Nucleus accumbens (tissue), 56 donors: Measurements from ENCODE around the gene DNAH8.

Experiments used
- DNase-seq, 56 donors: peaks; one replicate each; lab custom pipeline; 2025; lab: John Stamatoyannopoulos, UW

DNAH8 gene

DNA sequence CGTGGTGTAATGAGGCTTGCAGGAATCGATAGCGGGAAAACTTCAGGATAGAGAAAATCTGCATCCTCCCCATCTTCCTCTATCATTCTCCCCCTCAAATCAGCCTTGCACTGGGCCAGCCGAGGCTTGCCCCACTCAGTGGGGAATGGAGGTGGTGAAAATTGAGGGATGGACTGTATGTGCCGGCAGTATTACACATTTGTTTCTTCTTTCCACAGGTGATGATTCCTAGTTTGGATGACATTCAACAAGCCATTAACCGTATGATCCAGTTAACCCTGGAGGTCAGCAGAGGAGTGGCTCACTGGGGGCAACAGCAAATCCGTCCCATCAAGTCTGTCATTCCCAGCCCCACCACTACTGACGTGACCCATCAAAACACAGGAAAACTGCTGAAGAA, 100.1 kb downstream of the DNAH8 start:
- DNase-seq: no peak

DNA sequence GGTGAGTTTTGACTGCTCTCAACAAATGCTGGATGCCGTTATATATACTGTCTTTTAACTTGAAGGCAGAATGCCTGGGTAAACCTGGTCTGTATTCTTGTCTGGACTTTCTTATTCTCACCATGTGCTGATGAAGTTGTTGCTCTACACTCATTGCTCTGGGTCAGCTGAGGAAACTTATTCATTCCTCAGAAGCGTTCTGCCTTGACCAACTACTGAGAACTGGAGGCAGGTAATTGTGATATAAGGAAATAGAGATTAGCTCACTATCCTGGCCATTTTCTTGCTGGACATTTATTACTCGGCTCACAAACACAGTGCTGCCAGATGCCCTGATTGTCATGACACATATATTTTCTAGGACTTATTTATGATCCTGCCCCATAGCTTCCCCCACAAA, 103.6 kb downstream of the DNAH8 start:
- no peak for DNase-seq

DNA sequence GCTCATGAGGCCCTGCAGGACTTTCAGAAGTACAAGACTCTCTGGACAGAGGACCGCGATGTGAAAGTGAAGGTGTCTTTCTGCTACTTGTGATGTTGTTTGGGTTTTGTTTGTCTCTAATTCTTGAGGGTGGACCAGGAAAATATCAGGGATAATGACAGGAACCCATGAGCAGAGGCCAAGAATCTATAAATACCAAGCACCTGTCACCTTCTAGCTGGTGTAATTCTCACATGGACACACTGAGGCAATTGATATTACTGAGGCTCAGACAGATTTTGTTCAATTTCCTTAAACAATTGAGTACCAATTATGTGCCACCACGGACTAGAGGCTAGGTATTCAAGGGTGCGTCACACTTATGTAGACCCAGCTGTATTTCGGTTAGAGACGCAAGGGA, 107.9 kb downstream of the DNAH8 start:
- DNase-seq: no peak

DNA sequence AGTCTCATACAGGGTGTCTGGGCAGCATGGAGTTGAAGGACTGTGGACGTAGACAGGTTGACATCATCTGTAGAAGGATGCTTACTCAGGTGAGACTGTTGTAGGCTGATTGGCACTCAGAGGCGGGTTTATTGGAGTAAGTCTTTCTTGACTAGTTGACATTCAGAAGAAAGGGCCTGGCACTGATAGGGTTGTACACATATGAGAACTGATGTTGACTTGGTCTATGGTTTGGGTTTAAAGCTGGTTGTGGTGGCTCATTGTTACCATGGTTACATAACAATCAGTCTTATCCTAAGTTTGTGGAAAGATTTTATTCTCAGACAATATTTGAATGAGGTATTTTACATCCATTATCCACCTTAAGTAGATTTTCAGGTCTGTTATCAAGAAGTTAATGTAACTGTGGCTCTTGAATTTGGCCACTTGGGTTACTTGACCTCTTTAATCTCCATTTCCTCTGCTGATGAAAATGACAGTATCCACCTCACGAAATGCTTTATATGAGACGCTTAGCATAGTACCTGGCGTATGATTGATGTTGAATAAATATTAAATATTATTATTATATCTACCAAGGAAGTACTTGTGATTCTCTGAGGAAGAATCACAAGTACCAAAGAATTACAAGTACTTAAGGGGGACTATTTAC, 109.3 kb downstream of the DNAH8 start:
- DNase-seq: no peak

DNA sequence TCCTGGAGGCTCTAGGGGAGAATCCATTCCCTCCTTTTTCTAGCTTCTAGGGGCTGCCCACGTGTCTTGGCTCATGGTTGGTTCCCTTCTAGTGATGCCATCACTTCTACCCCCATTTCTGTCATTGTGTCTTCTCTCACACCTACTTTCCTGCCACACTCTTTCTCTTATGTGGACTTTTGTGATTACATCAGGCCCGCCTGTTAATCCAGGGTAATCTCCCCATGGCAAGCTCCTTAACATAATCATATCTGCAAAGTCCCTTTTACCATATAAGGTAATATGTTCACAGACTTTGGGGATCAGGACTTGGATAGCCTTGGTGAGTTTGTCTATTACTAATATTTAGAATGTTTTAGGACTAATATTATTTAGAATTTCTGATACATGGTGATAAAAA, 111.9 kb downstream of the DNAH8 start:
- DNase-seq: no peak

DNA sequence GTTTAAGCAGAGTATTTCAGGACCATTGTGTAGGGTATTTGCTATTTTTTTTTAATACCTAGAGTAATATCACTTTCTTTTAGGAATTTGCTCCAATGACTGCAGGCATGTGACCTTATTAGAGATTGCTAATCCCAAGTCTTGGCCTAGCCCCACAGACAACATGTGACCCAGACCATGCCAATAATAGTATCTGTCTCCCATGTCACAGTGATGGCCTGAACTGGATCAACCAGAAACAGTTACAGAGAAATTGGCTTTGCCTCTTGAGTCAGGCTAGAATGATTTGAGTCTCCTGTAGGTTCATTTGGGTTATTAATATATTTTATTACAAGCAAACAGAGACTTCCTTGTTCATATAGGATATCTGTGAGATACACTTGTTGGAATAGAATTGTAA, 116.8 kb downstream of the DNAH8 start:
- no peak for DNase-seq

DNA sequence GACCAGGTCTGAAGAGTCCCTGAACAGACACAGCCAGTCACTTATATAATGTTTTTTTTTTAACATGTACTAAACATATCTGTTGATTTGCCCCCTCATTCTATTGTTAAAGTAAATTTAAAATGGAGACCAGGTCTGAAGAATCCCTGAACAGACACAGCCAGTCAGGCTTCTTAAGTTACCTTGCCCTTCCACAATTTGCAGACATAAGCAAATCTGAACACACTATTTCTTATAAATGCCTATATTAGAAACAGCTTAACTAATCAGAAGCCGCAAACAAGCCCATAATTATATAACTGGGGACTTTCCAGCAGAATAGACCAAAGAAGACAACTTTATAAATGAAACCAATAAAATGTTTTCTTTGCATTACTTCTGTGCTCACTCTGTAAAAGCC, 118.2 kb downstream of the DNAH8 start:
- no peak for DNase-seq

DNA sequence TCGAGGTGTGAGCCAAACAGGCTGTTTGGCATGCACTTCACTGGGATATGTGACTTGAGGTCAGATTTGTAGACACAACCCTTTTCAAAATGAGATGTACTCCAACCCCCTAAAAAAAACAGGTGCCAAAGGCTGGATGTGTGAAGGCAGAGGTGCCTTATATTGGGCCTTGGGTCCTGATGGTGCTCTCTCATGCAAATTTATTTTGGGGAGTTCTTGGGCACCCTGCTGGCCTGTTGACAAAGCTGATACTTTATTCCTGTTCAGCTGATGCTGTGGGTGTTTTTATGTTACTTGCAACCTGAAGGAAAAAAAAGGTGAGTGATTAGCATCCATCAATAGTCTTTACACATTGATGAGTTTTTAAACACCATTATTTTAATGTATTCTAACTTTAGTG, 121.5 kb downstream of the DNAH8 start:
- DNase-seq: no peak

DNA sequence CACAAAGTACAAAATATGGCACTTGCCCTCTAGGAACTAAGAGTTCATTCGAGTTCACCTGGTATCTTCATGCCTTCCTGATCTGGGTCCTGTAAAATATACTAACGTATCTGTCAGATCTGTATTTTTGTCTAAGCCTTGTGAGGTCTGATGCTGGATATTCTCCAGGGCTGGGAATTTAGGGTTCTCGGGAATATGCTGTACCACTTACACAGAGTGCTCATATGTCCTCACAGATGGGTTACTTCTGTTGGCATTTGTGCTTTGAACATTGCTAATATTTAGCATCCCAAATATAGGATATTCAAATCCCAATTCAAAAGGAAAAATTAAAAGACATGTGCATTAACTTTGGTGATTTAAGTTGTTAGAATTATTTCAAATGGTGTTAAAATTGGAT, 122.0 kb downstream of the DNAH8 start:
- no peak for DNase-seq

DNA sequence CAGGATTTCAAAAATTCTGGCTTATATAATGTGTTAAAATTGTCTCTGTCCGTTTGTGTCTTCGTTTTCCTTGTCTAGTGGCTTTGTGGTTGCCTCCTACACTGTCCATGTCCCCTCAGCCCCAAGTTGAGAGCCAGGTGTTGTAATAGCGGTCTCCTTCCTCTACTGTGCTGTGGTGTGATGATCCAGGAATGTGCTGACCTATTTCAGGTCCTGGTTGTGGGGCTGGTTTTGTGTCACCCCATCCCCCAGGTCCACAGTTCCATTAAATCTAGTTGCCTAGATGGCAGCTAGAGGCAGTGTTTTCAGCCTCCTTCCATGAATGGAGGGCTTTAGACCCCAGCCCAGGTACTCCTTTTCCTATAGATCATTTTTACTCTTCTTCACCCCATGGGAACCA, 128.7 kb downstream of the DNAH8 start:
- DNase-seq: no peak

DNA sequence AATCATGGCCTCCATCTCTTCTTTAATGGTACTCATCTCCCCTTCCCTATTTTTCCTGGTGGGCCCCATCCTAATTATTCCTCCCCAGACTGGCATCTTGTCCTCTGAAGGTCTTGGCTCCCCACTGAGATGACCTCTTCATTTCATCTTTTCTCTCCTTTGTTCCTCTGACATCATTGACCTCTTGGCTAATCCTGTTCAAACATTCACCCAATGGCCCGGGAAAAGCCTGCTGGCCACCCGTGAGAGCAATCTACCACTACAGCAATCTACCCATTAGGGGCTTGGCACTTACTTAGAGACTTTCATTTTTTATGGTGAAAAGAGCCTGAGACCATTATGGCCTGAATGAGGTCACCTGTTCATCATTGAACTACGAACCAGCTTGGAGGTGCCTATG, 130.8 kb downstream of the DNAH8 start:
- DNase-seq: no peak

DNA sequence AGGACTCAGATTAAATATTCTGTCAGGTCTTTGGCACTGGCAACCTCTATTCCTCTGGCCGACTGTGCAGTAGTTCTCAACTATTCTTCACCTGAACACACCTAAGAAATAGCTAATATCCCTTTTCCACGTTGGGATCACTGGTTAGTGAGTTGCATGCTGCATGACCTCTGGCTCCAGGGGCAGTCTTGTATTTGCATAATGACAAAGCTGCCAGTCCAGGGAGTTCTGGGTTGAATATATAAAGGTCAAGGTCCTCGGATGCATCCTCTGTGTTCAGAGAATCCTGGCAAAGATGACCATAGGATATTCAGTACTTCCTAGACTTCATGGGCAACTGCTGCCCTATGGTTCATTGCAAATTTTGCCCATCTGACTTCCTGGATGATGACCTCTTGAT, 131.2 kb downstream of the DNAH8 start:
- DNase-seq: no peak

DNA sequence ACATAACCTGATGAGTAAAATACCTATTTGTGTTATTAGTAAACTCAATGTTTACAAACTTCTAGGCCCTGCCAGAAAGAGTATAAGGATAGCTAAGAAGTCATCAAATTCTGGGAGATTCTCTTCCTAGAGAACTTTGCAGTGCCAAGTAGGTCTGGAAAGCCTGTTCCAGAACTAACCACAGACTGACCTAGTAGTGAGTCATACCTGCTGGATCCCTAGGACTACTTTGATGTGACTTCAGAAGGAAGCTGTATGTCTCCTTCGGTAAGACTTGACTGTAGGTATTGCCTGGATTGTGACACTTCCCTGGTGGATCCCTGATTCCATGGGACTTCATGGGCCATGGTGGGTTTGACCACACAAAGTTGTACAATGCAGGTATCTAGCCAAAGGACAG, 131.7 kb downstream of the DNAH8 start:
- no peak for DNase-seq

DNA sequence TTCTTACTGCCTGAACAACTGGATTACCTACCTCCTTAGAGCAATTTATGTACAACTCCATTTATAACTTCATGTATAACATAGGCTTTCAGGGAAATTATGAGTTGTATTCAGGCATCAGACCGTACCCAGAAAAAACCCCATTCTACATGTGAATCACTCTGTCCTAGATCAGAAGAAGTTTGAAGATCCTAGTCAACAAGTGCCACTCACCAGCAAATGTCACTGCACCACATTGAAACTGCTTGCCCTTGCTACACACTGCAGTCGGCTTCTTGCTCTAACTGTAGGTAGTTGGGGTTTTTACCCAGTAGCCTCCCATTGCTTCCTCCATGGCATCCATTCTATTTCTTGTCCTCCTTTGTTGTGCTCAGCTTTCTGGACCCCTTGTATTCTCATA, 132.4 kb downstream of the DNAH8 start:
- no peak for DNase-seq

DNA sequence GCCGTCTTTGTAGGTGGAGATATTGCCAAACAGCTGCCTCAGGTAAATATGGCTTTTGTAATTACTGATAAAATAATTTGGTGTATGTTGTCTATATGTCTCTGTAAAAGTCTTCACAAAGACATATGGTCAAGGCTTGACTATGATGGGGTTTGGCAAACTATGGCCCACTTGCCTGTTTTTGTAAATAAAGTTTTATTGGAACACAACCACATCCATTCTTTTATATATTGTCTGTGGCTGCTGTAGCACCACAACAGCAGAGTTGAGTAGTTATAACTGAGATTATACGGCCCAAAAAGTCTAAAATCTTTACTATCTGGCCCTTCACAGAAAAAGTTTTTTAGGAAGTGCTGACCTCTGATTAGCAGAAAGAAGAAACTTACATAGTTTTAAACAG, 133.6 kb downstream of the DNAH8 start:
- no peak for DNase-seq

DNA sequence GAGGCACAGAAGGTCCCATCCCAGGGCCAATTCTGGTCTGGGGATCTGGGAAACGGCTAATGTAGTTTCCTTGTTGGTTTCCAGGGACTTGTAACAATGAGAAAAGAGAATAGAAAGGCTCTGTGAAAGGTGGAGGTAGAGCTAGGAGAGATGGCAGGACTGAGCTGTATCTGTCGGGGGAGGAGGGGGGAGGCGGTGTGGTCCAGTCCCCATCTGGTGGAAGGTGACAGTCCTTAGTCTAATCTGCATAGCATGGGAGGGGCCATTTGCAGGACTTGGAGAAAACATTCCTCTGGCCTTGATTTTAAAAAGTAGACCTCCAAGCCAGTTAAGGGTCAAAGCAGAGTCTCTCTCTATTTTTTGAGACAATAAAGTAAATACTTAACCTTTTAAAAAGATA, 137.1 kb downstream of the DNAH8 start:
- DNase-seq: no peak

DNA sequence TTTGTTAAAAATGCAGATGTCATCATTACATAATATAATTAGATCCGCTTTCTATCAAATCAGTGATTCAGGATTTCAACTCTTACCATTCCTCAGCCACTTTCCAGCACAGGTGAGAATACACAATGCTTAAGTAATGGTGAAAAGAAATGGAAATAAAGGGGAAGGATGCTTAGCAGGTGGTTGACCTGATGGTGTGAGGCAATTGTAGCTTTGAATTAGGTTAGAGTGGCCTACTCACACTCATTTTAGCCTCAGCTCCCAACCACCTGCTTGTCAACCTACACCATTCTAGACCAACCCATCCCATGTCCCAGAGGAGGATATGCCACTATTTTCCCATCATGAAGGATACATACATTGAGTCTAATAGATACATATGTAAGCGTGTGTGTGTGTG, 138.1 kb downstream of the DNAH8 start:
- DNase-seq: no peak

DNA sequence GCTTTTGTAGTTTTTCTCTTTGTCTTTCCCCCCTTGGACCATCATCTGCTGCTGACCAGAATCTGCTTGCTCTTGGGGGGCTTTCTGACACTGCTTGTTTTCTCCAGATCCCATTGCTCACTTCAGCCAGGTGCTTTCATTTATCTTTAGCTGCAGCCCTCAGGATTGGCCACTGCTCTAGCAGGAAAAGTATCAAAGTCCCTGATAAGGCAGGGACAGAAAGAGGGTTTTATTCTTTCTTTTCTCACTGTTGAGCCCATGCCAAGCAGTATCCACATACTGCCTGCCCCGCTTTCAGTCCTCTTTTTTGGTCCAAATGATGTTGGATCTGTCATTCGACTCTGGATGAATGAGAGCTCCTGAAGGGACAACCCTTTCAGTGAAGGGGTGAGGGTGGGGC, 141.4 kb downstream of the DNAH8 start:
- no peak for DNase-seq

DNA sequence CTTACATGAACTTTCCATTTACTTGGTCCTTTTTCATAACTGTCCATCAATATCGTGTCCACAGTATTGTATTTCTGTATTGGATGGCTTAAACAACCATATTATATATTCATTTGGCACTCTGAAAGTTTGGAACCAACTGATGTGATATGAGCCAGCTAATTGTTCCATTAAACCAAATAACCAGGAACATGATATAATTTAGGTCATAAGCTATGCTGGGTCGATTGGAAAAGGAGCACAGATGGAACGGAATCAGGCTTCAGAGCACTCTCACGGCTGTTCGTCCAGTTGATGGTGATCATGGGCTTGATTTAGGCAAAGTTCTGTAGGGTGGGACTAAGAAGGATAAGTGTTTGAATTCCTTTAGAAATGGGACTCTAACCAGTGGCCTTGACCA, 142.7 kb downstream of the DNAH8 start:
- no peak for DNase-seq

DNA sequence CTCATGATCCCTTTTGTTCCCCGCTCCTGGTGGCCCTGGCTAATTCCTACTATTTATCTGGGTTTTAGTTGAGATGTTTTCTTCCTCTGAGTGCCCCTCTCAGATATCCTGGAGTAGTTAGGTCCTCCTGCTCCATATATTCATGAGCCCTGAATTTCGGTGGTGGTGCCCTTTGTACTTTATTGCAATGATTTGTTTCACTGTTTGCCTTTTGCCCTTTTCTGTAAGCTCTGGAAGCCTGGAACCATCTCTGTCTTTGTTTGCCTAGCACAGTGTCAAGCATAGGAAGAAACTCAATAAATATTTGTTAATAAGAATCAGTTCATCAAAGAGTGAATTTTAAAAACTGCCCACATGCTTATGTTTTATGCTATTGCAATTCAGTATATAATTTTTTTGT, 144.9 kb downstream of the DNAH8 start:
- DNase-seq: no peak

DNA sequence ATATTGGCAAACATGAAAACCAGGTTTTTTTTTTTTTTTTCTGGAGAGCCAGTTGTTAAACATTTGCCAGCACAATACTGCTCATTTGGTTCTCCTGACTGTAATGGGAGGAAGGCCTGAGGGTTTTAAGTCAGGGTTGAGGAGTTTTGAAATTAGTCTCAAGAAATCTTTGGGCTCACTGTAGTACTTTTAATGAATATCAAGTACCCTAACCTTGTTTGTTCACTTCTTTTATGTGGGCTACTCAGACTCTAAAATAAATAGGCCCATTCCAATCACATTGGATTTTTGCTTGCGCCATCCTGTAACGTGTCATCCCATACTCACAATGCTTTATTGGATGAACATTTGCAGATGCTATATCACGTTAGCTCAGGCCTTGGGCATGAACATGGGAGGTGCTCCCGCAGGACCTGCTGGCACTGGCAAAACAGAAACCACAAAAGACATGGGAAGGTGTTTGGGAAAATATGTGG, 146.9 kb downstream of the DNAH8 start:
- no peak for DNase-seq

DNA sequence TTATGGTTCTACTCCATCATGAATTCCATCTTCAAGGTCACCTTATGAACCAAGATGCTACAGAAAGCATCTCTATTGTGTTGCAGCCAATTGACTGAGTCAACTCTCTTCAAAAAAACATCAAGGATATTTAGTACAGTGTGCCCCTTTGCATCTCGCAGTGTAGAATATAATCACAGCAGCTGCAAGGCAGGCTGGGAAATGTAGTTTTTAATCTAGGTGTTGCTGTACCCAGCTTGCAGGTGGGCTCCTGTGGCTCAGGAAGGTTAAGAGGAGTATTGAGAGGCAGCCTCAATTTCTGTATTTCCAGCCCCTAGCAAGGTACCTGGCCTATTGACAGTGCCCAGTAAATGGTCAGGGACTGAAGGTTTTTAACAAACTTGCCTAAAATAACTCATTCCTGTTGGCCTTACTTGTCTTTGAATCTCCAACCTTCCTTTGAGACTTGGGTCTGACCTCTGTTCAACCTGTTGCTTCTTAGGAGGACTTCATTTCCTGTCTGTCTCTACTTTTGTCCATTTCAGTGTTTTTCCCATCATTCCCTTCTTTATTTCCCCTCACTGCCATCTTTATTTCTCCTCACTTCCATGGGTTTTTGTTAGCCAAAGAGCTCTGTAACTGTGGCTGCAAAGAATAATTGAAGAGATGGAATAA, 150.5 kb downstream of the DNAH8 start:
- no peak for DNase-seq

DNA sequence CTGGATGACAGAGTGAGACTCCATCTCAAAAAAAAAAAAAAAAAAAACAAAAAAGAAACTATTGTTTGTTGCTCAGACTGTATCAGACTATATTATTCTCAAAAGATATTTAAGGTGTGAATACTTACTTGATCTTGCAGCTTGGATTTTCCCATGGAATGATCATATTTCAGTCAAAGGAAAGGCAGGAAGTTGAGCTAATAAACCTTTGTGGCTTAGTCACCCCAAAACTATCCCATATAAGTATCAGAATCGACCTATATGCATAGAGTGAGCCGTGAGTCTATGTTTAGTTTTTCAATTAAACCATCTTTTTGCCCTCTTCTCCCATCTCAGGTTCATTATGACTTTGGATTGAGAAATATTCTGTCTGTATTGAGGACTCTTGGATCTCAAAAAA, 152.6 kb downstream of the DNAH8 start:
- no peak for DNase-seq
